NOMO-1 (cell line): Measurements from ENCODE around the gene CRYM.
"Not testable (repeated sequence)": the region's sequence is repeated elsewhere in the genome, so short reads cannot be mapped to it uniquely, and the experiment has no call there.

Source experiments
- DNase-seq, 2 experiments: peaks; one replicate each; lab custom pipeline; 2025; ENCODE audit not compliant: unreplicated experiment in 2 of 2; lab: John Stamatoyannopoulos, UW

The CRYM gene

DNA sequence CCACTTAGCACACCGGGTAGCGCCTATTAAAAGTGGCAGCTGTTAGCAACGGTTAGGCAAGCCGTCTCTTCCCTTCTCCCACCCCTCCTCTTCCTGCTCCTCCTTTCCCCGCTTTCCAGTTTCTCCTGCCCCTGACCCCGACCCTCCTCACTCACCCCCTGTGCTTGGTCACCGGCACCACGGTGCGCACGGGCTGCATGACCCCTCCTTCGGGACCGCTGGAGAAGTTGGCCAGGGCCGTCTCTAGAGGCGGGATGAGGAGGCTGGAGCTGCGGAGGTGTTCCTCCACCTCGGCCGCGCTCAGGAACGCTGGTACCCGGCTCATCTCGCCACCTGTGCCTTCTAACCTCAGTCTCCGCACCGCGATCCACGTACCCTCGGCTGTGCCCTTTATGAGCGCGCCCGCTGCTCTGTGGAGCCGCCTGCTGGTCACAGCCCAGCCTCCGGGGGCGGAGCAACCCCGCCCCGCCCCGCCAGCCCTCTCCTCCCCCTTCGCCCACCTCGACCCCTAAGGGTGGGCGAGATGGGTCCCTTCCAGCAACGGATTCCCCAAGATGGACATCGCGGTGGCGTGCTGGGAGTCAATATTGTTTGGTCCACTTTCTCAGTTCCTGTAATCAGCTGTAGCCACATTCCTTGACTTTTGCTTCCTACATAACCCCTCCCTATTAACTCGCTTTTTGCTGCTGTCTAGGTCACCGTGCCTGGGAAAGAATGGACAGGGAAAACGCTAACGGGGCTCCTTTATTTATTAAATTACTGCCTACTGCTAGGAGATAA, at the start of gene CRYM:
Gene CRYM, minus strand, starts transcription at position 364 of the 780 bp plus-strand sequence. Its CDS starts 39 bp downstream, at position 325.
- DNase-seq: peak; percentile 25 to 30

DNA sequence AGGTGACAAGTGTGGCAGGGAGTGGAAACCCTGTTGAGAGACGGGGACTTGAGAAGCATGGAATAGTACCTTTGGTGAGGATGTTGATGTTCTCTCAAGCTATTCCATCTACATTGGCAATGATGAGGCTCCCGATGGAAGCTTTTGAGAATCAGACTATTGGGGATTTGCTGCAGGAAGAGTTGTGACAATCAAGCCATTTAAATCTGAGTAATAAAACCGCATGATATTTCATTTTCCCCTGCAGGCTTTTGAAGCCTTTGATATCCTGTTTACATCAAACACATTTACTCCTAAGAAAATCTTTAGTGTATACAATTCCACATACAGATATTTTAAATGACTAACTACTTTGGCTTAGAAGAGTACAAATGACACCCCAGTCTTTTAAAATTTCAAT, 49.0 kb upstream of the CRYM start:
- no peak for DNase-seq

DNA sequence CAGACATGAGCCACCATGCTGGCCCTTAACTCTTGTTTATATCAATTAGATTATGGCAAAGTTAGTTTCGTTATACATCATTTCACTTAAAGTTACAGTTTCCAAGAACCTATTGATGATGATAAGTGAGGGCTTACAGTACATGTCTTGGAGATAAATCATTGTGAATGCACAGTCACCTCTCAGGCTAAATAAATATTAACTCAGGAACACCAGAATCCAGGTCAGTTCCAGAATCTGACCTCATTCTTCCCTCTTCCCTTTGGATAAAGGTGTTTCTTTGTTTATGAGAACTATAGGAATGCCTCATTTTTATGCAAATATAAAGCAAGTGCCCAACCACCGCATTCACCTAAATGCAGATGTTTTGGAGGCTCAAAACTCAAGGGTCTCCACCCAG, 48.4 kb upstream of the CRYM start:
- DNase-seq: no peak

DNA sequence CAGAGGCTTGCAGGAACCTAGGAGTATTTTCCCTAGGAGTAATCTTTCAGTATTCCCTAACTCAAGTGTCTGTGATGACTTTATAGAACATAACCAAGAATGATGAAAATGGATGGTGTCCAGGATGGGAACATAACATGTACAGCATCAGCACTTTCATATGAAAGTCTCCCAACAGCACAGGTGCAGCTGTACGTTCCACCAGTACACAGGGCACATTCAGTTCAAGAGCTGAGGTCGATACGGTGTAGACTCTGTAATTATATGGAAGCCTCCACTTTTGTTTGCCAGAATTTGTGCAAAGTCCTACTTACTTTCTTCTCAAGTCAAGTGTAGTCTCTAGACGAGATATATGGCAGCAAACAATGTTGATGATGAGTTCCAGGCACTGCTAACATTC, 46.2 kb upstream of the CRYM start:
- DNase-seq: no peak

DNA sequence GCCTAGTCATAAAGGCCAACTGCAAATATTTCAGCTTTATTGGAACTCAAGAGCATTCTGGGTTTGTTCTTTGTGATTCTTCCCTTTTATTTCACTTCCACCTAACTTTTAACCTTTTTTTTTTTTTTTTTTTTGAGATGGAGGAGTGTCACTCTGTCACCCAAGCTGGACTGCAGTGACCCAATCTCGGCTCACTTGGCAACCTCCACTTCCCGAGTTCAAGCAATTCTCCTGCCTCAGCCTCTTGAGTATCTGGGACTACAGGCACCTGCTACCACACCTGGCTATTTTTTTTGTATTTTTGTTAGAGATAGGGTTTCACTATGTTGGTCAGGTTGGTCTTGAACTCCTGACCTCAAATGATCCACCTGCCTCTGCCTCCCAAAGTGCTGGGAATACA, 44.2 kb upstream of the CRYM start:
- not testable (repeated sequence) for DNase-seq

DNA sequence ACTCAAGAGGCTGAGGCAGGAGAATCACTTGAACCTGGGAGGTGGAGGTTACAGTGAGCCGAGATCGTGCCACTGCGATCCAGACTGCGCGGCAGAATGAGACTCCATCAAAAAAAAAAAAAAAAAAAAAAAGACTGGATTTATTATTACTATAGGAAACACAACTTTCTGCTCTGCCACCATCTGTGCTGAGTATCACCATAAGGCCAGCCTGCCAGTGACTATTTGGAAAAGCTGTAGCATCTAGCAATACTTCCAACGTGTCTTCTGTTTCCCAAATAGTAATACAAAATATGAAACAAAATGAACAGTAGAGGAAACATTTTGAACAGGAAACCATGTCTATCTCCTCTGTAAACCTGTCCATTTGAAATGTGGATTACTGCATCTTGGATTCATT, 43.6 kb upstream of the CRYM start:
- DNase-seq: no peak

DNA sequence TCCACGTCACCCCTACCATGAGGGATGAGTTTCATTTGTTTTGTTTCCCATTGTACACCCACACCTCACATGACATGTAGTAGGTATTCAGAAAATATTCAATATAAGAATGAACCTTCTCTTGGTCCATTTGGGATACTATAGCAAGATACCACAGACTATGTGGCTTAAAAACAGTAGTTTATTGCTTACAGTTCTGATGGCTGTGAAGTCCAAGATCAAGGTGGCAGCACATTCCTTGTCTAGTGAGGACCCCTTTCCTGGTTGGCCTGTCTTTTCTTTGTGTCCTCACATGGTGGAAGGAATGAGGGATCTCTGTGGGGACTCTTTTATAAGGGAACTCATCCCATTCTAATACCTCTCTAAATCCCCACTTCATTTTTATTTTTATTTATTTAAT, 36.2 kb upstream of the CRYM start:
- no peak for DNase-seq

DNA sequence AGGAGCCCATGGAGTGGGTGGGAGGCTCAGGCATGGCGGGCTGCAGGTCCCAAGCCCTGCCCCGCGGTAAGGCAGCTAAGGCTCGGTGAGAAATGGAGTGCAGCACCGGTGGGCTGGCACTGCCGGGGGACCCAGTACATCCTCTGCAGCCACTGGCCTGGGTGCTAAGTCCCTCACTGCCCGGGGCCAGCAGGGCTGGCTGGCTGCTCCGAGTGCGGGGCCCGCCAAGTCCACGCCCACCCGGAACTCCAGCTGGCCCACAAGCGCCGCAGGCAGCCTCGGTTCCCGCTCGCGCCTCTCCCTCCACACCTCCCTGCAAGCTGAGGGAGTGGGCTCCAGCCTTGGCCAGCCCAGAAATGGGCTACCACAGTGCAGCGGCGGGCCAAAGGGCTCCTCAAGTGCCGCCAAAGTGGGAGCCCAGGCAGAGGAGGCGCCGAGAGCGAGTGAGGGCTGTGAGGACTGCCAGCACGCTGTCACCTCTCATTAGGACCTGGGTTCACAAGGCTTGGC, 34.8 kb upstream of the CRYM start:
- not testable (repeated sequence) for DNase-seq

DNA sequence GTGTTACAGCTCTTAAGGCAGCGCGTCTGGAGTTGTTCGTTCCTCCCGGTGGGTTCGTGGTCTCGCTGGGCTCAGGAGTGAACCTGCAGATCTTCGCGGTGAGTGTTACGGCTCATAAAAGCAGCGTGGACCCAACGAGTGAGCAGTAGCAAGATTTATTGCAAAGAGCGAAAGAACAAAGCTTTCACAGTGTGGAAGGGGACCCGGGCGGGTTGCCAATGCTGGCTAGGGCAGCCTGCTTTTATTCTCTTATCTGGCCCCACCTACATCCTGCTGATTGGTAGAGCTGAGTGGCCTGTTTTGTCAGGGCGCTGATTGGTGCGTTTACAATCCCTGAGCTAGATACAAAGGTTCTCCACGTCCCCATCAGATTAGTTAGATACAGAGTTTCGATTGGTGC, 34.0 kb upstream of the CRYM start:
- not testable (repeated sequence) for DNase-seq

DNA sequence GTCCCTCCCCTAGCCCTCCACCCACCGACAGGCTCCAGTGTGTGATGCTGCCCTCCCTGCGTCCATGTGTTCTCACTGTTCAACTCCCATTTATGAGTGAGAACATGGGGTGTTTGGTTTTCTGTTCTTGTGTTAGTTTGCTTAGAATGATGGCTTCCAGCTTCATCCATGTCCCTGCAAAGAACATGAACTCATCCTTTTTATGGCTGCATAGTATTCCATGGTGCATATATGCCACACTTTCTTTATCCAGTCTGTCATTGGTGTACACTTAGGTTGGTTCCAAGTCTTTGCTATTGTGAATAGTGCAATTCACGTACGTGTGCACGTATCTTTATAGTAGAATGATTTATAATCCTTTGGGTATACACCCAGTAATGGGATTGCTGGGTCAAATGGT, 28.6 kb upstream of the CRYM start:
- not testable (repeated sequence) for DNase-seq

DNA sequence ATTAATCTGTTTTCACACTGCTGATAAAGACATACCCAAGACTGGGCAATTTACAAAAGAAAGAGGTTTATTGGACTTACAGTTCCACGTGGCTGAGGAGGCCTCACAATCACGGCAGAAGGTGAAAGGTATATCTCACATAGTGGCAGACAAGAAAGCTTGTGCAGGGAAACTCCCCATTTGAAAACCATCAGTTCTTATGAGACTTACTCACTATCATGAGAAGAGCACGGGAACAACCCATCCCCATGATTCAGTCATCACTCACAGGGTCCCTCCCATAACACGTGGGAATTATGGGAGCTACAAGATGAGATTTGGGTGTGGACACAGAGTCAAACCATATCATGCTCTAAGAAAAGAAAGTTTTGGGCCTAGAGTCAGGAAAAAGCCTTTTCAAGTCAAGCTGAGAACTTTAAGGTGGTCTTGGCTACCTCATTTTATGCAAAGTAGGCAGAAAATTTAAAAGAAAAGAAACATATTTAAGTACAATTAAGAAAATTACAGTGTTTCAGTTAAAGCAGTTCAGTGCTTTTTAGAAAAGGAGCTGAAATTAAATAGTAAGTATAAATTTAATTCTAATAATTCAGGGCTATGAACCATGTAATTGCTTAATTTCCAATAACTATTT, 24.9 kb upstream of the CRYM start:
- DNase-seq: no peak

DNA sequence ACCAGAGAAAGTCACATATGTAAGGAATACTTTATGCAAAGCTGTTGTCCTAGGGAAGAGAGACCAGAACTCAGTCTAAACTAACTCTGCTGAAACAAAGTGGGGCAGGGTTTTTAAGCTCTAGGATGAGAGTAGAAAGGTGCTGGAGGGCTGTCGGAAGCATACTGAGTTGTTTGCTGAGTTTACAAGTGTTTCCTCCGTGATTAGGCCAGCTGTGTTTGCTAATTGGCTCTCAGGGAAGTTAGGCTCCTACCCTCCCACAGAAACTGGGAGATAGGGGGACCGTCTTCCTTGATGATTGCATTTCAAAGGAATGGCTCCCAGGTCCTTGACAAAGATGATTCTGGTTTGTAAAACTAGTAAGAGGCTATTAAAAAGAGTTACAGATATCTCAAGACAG, 24.4 kb upstream of the CRYM start:
- DNase-seq: no peak

DNA sequence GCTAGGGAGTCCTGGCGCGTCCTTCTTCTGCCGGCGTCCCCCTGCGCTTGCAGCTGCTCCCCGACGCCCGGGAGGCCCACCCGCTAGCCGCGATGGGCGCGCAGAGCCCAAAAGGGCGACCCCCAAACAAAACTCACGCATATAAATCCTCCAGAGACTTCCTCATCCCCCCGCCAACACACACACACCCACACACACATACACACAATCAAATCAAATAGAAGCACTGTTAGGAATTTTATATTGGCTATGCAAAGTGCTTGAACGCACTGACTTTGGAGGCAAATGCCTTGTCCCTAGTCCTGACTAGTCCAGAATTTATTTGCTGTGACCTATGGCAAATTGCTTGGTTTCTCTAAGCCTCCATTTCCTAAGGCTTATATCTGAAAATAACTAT, 23.8 kb upstream of the CRYM start:
- DNase-seq: no peak

DNA sequence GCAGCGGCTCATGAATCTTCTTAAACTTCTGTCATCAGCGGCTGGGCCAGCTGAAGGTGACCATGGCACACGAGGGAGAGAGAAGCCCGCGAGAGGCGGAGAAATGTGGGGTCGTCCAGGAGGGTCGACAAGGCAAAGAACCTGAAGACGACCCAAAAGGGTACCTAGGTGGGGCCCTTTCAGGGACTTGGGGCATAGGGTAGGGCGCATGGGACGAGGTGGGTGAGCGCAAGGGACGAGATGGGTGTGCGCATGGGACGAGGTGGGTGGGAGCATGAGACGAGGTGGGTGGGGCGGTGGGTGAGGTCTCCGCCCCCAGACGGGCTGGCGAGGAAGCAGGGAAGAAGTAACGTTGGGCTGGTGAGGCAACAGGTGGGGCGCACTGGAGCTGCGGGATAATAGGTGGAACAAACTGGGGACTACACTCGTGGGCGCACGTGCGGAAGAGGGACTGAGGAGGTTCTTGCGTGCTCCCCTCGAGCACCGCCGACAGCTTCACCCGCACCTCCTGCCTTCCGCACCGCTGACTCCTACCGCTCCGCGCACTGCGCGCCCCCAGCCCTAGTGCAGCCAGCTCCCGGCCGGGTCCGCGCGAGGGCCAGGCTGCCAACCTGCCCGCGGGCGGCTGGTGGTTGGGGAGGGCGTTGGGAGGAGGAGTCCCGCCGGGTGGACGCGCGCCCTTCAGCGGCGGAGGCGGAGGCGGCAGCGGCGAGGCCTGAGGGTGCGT, 23.2 kb upstream of the CRYM start:
- DNase-seq: peak; percentile 83 to 86

DNA sequence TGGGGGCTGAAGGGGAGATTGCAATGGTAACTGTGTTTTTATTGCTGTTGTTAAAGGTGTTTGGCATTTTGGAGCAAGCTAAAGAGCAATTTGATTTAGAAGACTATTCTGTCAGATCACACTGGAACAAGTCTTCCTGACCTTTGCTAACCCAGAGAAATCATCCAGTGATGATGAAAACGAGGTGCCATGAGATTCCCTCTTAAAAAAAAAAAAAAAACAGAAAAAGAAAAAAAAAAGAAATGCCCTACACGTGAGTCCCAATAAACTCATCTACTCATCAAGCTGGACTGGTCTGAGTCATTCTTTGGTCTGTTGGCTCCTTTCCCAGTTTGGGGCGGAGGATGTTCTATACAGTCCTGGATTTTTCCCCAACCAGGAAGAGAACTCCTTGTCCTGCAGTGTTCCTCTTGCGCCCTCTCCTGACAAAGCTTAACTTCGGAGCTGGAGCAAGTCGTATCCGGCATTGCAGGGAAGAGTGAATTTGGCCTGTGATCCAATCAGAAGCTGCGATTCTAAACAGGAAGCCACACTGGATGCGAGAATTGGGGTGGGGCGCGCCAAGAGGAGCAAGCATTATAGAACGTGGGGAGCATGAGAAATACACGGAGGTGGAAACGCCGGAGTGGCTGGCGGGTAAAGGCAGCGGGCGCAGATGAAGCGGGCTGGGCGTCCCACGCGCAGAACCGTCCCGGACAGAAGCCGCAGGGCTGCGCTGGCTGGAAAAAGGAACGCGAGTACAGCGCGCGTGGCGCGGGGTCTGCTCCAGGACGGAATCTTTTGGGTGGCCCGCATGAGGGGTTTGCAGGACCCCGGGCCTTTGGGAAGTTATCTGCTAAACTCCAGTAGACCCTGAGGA, 22.4 kb upstream of the CRYM start:
- peak; percentile 92 for DNase-seq

DNA sequence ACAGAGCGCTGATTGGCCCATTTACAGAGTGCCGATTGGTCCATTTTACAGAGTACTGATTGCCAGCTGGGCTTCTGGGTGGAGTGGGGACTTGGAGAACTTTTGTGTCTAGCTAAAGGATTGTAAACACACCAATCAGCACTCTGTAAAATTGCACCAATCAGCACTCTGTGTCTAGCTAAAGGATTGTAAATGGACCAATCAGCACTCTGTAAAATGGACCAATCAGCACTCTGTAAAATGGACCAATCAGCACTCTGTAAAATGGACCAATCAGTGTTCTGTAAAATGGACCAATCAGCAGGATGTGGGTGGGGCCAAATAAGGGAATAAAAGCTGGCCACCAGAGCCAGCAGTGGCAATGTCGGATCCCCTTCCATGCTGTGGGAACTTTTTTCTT, 11.7 kb upstream of the CRYM start:
- DNase-seq: not testable (repeated sequence)

DNA sequence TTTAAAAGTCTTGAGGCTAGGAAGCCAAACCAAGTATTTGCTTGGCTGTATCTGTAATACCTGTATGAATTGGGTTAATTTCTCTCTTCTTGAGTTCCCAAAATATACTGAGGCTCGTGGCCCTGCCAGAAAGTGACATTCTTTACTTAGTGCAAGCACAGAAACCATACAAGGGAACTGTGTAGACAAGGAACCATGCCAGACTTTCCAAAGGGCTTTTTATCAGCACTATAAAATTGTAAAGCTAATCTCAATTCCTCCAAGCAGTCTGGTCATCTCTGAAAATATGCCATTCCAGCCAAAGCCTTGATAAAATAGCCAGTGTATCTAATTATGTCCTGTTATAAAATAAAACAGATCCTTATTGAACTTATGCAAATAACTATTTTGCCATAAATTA, 7.2 kb upstream of the CRYM start:
- no peak for DNase-seq

DNA sequence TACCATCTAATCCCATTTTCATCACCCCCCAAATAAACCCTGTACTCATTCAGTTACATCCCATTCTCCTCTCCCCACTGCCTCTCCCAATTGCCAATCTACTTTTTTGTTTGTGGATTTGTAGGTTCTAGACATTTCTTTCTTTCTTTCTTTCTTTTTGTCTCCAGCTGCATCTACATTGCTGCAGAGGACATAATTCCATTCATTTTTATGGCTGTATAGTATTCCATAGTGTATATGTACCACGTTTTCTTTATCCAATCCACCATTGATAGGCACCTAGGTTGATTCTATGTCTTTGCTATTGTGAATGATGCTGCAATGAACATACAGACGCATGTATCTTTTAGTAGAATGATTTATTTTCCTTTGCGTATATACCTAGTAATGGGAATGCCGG, 6.3 kb upstream of the CRYM start:
- DNase-seq: no peak

DNA sequence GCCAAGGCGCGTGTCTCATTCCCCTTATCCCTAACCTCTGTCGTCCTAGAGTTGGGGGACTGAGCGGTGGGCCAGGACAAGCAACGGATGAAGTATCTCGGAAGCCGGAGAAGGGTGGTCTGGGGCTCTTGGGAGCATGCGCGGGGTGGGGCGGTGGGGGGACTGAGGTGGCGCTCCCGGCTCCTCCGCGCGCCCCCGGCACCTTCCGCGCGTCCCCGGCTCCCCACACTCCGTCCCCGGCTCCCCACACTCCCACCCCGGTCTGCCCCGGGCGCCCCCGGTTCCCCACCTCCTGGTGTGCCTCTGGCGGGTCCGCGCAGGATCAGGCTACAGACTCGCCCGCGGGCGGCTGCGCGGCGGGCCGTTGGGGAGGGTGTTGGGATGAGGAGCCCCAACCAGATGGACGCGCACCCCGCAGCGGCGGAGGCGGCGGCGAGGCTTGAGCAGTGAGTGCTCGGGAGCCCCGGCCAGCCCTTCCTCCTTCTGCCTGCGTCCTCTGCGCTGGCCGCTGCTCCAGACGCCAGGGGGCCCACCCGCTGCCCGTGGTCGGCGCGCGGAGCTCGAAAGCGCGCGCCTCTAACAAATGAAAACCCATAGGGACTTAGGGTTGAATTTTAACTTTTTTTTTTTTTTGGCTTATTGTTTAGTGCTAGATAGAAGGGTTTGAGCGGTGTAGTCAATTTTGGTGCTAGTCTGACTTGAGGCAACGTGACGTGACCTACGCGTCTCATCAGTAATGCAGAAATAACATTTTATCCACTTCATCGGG, 5.6 kb upstream of the CRYM start:
- DNase-seq: peak; percentile 37 to 44
